GM19238 (cell line): ENCODE results near the gene OR2A42.
"Not testable (repeated sequence)": the region's sequence is repeated elsewhere in the genome, so short reads cannot be mapped to it uniquely, and the experiment has no call there.

Experiments used
- DNase-seq: peaks from one replicate; pipeline ENCODE4 v3.0.0; 2011; ENCODE audit warnings: low spot score; ENCODE audit not compliant: insufficient read length

OR2A42 gene

GRCh38 chr7:144223675-144224074 lies 15.7 kb downstream of the OR2A42 start:
- not testable (repeated sequence) for DNase-seq

GRCh38 chr7:144220531-144220930 lies 18.9 kb downstream of the OR2A42 start:
- not testable (repeated sequence) for DNase-seq

- DNase-seq: not testable (repeated sequence)
Observed at GRCh38 chr7:144219149-144219548, 20.3 kb downstream of the OR2A42 start.

GRCh38 chr7:144218581-144218980 lies 20.8 kb downstream of the OR2A42 start:
- DNase-seq: not testable (repeated sequence)

GRCh38 chr7:144217200-144217599 lies 22.2 kb downstream of the OR2A42 start:
- DNase-seq: not testable (repeated sequence)

GRCh38 chr7:144205306-144205705 lies 34.1 kb downstream of the OR2A42 start:
- not testable (repeated sequence) for DNase-seq

- DNase-seq: not testable (repeated sequence)
Observed at GRCh38 chr7:144203086-144203485, 36.3 kb downstream of the OR2A42 start.

- not testable (repeated sequence) for DNase-seq
Observed at GRCh38 chr7:144201978-144202377, 37.4 kb downstream of the OR2A42 start.

- not testable (repeated sequence) for DNase-seq
Observed at GRCh38 chr7:144198934-144199333, 40.5 kb downstream of the OR2A42 start.

- not testable (repeated sequence) for DNase-seq
Observed at GRCh38 chr7:144195212-144195872, 44.1 kb downstream of the OR2A42 start, which contains the start of gene ARHGEF35. ARHGEF35 (minus strand) TSS chr7:144195833; CDS start chr7:144188383, 7,450 bp downstream.

- DNase-seq: not testable (repeated sequence)
Observed at GRCh38 chr7:144194453-144194852, 45.0 kb downstream of the OR2A42 start.

GRCh38 chr7:144193782-144194181 lies 45.6 kb downstream of the OR2A42 start:
- DNase-seq: not testable (repeated sequence)

- not testable (repeated sequence) for DNase-seq
Observed at GRCh38 chr7:144188578-144189171, 50.7 kb downstream of the OR2A42 start.

GRCh38 chr7:144187848-144188247 lies 51.6 kb downstream of the OR2A42 start:
- not testable (repeated sequence) for DNase-seq

GRCh38 chr7:144183166-144183565 lies 56.2 kb downstream of the OR2A42 start, which contains the start of gene CTAGE4:
CTAGE4 (plus strand) TSS chr7:144183466; CDS start chr7:144183504, 38 bp downstream.
- DNase-seq: not testable (repeated sequence)

GRCh38 chr7:144179165-144179479 lies 60.3 kb downstream of the OR2A42 start:
- DNase-seq: not testable (repeated sequence)

- not testable (repeated sequence) for DNase-seq
Observed at GRCh38 chr7:144178380-144179164, 60.8 kb downstream of the OR2A42 start.
